ENCODE data around the gene OLA1.
A peak's percentile ranks its signal among the peaks of the same experiment; 100 is the strongest.

The OLA1 gene

DNA sequence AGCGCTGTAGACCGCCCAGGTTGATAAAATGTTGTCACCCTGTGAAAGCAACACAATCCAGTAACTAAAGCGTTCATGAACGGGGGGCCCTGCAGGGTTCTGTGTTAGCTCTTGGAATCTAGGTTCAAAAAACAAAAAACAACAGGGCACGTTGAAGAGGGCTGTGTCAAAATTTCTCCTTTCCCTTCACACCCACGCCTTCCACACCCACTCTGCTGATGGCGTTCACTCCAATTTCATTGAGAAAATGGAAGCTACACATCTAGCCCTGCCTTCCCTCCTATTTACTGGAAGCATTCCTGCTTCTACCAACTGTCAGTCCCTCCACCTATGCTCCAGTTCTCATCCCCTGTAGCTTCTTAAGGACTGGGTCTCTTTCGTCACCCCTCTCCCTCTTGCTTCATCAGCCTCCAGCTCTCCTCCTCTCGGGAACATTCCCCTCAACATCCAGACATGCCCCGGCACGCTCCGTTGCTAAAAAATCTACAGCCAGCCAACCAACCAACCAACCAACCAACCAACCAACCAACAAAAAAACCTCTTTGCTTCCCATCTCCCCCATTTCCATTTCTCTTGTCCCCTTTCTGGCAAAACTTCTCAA is 184.7 kb downstream of the OLA1 start:
- DNase-seq (ENCODE audit: low read depth in 2 of 2) = no peak

DNA sequence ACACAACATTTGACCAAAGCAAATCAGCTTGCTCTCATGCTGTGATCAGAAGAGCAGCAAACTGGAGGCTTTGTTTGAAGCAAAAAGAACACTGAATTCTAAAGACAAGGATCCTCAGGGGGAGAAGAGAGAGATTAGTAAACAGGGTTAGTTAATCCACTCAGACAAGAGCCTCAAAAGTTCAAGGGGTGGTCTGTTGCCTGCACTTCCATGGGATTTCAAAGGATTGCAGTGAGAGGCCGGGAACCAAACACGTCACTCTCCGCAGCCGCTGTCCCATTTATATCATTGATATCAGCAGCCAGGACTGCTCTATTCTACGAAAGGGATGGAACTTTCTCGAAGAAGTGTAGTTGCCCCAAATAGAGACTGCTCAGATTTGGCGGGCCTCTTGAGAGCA is 185.4 kb downstream of the OLA1 start:
- no peak for DNase-seq (ENCODE audit: low read depth in 2 of 2)

DNA sequence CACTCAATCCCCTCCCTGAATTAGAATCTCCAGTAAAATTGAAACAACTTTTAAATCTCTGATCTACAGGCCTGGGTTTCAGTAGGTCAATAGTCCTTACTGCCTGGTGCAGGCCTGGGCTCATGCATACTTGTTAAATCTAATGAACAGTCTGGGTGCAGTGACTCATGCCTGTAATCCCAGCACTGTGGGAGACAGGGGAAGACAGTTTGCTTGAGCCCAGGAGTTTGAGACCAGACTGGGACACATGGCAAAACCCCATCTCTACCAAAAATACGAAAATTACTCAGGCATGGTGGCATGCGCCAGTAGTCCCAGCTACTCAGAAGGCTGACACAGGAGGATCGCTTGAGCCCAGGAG is 188.5 kb downstream of the OLA1 start:
- DNase-seq (ENCODE audit: low read depth in 2 of 2) = no peak

DNA sequence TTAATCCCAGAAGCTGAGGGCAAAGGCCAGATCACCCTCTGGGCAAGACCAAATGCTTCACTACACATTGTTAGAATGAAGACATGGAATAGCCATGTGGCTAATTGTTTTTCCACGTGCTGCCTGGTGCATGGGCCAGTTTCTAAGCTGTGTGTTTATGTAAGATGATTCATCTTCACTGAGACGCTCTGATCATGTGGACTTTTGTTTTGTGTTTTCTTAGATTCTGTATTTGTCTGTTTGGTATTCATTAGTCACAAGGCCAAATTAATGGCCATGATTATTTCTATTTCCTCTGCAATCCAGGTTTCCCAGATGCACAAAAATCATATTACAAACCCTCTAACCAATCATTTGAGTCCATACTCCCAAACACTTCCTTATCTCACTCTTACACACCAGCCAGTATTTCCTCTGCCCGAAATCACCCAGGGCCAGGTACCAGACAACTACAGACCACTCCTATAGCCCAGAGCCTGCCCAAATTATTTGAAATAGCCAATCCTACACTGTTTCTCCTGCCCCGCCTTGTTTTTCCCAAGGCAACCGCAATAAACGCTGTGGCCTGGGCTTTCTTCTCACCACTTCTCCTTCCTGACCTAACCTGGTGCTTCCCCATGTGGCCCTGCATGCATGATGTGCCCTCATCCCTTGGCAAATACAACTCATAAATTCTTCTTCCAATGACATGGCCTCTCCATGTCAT is 189.0 kb downstream of the OLA1 start:
- DNase-seq (ENCODE audit: low read depth in 2 of 2) = no peak

DNA sequence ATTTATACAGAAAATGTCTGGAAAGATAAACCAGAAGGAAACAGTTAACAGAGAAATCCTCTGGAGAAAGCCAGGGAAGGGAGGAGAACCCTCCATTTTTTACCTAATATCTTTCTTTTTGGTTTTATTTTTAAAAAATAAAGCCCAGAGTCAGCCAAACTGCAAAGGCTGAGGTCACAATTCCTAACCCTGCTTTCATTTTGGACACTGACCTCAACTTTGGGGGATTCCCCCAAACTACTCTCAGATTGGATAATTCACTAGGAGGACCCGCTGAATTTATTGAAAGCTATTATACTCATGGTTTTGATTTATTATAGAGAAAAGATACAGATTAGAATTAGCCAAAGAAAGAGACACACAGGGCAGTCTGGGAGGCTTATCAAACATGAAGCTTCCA is 189.9 kb downstream of the OLA1 start:
- DNase-seq (ENCODE audit: low read depth in 2 of 2) = no peak

DNA sequence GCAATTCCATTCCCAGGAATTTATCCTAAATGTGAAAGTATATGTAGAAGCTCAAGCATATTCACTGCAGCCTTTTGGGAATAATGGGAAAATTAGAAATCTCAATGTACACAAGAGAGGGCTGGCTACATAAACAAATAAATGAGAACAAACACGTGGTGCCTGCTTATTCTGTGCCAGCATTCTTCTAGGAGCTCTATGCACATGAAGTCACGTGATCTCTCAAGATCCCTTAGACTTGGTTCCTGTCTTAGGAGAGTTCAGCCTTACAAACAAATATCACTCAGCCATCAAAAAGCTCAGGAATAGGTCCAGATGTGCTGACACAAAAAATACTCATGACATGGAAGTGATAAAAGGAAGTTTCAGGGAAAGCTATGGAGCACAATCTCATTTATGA is 190.3 kb downstream of the OLA1 start:
- no peak for DNase-seq (ENCODE audit: low read depth in 2 of 2)

DNA sequence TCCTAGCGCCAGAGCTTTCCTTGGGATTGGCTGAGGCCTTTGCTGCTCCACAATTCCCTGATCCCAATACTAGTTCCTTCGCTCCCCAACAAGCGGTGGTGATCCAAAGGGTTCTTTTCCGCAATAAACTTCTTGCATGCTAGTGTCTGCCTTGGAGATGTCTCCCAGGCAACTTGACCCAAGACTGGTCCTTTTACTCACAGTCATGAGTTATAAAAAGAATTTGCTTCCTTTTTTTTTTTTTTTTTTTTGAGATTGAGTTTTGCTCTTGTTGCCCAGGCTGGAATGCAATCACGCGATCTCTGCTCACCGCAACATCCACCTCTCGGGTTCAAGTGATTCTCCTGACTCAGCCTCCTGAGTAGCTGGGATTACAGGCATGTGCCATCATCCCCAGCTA is 193.4 kb downstream of the OLA1 start:
- DNase-seq (ENCODE audit: low read depth in 2 of 2) = no peak

DNA sequence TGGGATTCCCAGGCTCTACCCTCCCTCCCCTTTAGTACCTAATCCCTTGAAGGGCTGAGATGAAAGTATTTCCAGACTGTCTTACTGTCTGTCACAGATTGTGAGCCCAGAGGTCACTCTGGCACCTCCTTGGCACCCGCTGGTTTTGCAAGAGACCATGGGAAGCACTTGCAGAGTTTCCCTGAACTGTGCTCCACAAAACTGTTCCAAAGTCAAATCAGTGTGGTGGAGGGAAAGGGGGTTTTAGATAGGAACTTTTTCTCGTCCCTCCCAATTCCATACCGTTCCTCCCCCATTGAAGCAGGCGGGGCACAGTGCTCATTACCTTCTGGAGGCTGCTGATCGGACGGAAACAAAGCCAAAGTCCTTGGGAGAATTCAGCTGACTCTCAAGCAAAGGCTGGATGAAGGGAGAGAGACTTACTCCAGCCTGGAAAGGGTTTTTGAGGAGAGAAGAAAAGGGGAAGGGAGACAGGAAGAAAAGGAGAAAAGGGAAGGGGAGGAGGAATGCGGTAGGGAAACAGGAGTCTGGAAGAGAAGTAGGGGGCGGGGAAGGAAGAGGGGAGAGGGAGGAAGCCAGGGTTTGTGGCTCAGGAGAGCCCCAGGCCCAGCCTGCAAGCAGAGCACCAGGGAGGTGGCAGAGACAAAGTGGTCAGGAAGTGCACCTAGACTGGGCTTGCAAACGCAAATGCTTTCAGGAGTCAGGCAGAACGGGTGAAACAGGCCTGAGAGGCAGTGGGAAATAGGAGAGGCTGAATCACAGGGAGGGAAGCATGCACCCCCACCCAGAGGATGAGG is 194.8 kb downstream of the OLA1 start:
- DNase-seq (ENCODE audit: low read depth in 2 of 2) = no peak

DNA sequence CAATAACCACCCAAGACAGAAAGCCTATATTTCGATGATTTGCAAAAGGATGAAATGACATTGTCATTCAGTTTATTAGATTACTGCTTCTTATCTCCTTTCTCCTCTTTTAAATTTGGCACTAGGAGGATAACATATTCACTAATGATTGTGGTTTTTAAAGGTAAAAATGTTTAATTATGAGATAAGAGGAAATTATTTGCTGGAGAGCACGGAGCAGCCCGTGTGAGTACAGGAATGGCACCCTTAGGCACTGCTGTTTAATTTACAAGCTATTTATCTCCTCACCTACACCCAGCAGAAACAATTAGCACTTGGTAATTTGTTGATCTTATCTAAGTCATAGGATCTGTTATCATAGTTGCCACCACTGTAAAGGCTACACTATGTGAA is 195.8 kb downstream of the OLA1 start:
- DNase-seq (ENCODE audit: low read depth in 2 of 2) = no peak

DNA sequence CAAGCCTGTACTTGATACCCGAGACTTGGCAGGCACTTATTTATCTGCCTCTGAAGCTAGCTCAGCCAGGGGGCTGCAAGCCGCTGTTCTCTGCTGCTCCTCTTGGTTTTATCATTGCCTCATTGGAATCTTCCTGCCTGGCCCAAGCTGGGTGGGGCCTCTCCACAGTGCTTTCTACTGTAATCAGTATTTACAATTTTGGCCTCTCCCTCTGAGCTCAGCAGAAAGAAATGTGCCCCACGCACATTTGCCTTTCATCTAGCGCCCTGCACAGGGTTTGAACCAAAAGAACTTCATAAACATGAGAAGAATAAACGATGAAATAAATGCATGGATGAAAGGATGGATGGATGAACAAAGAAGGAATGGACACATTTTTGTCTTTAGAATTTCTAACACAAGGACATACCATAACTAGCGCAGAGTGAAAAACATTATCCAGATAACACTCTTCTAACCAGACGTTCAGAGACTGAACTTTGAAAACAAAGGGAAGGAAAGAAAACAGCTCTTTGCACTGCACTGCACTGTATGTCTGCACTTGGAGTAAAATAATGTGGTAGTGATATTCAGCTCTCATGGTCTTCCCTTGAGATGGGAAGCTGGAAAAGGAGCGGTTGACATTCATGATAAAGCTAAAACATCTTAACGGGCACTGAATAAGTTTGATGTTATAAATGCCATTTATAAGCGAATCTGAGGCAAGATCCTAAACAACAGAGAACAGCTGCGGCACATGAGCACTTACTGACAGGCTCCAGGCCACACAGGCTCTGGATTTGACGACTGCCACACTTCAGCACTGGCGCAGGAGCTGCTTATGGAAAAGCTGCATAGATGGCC is 196.4 kb downstream of the OLA1 start:
- DNase-seq (ENCODE audit: low read depth in 2 of 2) = no peak

DNA sequence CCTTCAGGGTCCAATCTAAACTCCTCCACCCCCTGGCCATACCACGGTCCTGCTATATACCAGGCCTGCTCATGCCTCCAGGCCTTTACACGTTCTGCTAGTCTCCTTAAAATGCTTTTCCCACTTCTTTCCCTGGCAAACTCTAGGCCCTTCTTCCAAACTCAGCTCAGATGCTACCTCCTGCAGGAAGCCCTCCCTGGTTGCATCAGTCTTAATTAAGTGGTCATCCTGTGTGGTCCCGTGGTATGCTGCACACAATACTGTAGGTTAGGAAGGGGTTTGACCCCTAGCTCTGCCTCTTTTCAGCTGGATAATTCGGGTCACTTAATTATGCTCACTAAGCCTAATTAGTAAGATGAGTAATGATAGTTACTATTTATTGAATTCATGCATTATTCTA is 197.3 kb downstream of the OLA1 start:
- no peak for DNase-seq (ENCODE audit: low read depth in 2 of 2)

DNA sequence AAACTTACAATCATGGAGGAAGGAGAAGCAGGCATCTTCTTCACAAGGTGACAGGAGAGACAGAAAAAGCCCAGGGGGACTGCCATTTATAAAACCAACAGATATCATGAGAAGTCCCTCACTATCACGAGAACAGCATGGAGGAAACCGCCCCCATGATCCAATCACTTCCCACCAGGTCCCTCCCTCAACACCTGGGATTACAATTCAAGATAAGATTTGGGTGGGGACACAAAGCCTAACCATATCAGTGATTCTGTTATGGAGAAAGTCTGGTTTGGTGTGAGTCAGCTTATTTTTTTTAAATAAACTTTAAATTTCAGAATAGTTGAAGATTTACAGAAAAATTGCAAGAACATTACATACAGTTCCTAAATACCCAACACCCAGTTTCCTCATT is 198.4 kb downstream of the OLA1 start:
- no peak for DNase-seq (ENCODE audit: low read depth in 2 of 2)

DNA sequence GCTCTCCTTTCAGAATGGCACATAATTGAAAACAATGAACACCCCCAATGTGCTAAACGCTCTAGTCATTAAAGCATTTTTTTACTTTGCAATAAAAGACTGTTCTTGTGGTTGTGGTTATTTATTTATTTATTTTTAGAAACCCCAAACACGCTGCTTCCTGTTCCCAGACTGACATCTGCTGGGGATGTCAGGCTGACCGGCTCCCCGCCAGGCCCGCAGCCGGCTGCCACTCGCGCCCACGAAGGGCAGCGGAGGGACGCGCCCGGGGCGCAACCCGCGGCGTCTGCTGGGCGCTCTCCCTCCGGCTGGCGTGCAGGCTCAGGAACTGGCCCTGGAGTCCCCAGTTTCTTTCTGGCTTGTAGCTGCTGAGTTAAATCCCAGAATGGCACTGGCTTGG is 200.1 kb downstream of the OLA1 start:
- DNase-seq (ENCODE audit: low read depth in 2 of 2) = no peak

DNA sequence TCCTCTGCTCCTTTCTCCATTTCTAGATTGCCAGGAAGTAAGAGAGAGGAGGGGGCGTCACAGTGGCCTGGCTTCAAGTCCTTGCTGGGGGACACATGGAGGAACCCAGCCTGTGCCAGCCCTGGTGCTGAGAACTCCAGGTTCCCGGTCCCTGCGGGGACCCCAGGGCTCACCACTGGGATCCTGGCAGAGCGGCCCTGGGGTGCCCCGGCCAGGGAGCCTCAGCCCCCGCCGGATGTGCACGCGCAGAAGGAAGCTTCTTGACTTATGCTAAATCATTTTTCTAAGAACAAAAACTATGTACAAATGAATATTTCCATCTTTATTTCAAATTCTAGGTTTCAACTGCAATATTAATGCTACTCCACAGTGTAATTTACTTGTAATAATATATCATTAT is 200.6 kb downstream of the OLA1 start:
- no peak for DNase-seq (ENCODE audit: low read depth in 2 of 2)

DNA sequence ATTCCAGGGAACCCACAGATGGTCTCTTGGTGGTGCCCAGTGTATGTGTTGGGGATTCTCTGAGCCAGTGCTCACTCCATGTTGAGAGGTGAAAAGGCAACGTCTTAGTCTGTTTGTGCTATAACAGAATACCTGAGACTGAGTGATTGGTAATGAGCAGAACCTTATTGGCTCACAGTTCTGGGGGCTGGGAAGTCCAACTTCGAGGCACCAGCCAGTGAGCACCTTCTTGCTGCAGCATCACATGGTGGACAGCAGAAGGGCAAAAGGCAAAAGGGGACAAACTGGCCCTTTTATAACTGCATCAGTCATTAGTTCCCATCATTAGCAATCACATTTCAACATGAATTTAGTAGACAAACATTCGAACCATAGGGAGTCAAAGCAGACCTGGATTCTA is 202.2 kb downstream of the OLA1 start:
- DNase-seq (ENCODE audit: low read depth in 2 of 2) = no peak

DNA sequence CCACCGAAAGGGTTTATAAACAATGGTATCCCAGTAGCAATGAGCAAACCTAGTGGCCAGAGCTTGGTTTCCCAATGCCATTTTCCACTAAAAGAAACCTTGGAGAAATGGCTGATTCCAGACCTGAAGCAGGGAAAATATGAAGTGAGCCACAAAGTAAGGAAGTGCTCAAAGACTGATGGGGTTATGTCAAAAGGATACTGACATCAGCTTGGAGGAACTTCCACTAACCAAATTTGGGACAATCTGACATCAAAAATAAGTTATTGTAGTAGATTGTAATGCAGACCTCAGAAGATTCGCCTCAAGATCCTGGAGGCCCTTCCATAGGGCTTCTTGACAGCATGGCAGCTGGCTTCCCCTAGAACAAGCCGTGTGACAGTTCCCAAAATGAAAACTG is 203.8 kb downstream of the OLA1 start:
- DNase-seq (ENCODE audit: low read depth in 2 of 2) = no peak

DNA sequence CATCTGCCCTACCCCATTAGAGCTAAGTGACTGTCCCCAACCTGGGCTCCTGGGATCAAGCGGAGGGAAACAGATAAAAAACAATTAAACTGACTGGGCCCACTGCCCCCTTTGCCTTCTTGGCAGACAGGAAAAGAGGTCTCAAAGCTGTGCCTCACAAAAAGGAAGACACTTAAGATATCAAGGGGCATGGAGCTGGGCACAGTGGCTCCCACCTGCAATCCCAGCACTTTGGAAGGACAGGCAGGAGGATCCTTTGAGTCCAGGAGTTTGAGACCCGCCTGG is 208.0 kb downstream of the OLA1 start:
- DNase-seq (ENCODE audit: low read depth in 2 of 2) = no peak

DNA sequence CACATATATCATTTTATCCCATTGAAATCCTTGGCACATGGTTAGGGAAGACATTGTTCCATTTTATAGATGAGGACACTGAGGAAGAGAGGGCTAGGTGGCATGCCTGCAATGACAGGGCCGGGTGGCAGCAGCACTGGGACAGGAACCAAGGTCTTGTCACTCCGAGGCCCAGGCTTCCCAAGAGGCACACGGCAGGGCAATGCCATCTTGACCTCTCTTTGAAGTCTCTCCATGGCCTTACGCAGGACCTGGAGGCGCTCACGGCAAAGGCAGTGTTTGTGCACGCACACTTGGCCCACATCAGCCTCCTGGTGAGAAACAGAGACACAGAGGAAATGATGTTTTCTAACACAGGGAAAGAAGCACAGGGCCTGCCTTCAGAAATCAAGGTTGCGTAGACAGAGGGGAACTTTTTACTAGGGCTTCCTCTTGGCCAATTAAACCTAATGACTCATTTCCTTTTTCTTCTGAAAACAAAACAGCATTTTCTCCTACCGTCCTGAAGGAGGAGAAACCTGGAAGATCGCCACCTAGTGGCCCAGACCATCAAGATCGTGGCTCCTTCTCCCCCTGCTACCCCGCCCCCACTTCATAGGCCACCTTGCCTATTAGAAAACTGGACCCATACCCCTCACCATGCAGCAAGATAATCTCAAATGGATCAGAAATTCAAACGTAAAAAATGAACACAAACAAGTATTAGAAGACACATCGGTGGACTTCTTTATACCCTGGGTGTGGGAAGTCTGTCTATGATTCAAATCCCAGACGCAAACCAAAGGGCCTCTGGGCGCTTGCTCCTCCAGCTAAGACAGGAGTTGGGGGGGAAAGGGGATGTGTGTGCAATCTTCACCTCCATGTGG is 208.5 kb downstream of the OLA1 start:
- peak; percentile 63 to 75 for DNase-seq (ENCODE audit: low read depth in 2 of 2)

DNA sequence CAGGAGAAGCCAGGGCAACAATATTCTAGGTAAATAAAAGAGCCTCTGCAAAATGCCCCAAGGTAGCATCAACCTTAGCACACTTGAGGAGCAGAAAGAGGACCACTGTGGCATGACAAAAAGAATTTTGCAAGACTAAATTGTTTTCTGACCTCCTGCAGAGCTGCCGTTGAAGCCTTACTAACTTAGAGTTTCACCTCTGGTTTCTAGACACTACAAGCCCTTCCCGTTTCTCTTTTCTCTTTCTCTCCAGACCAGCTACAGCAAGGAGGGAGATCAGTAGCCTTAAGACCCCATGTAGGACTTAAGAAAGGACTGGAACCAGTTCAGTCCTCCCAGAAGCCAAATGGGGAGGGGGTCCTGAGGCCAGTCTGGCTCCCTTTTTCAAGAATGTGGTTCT is 209.9 kb downstream of the OLA1 start:
- no peak for DNase-seq (ENCODE audit: low read depth in 2 of 2)

DNA sequence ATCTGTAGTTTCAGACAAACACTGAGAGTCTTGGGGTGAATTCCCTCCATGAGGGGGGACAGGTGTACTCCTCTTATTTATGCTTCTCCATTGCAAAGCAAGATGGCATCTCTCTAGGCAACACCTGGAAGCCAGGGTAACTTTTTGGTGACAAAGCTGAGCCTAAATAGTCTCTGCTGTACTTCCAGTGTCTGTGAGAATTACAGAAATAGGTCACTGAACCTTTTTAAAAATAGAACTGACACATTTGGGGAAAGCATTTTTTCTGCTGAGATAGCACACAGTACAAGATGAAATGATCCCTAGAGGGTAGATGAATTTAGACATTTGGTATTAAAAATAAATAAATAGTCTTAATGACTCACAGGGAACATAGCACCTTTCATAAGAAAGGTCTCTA is 211.5 kb downstream of the OLA1 start:
- DNase-seq (ENCODE audit: low read depth in 2 of 2) = no peak

DNA sequence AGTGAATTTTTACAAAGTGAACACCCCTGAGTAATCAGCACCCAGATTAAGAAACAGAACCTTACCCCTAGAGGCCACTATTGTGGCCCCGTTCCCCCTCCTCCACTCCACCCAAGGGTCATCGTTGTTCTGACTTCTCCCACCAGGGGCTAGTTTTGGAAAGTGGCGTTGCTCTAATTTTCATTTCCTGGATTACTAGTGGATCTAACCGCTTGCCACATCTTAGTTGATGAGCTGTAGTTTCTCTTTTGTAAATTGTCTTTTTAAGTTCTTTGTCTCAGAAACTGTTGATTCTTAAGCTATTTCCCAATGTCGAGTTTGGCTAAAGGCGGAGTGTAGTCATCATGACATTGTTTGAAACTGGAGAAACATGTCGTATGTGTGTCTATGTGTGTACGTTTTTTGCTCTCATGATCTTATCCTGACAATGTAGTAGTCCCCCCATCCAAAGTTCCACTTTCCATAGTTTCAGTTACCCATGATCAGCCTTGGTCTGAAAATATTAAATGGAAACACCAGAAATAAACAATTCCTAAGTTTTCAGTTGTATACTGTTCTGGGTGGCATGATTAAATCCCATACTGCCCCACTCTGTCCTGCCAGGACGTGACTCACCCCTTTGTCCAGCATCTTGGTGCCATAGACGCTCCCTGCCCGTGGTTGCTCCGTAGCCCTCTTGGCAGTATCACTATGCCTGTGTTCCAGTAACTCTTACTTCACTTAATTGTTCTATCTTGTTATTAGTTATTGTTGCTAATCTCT is 212.2 kb downstream of the OLA1 start:
- DNase-seq (ENCODE audit: low read depth in 2 of 2) = no peak

All from stimulated activated CD8-positive, alpha-beta memory T cell treated with anti-CD3 and anti-CD28 coated beads, Interleukin-15, amount 100 ng/mL, for 4 hours (primary cell).